ENCODE results near the gene CIAO2B.

GRCh38 chr16:66895999-66896398 lies 38.2 kb downstream of the CIAO2B start:
- TF ChIP-seq CTCF (IDR thresholded peaks at IDR 0.05) (no peak), POLR2A (IDR thresholded peaks at IDR 0.05) (no peak)

Data from testis (tissue), 2 donors.